Measurements from ENCODE around the gene FAM53B.

FAM53B gene

GRCh38 chr10:124609698-124610097 is 134.5 kb downstream of the FAM53B start:
- Histone ChIP-seq H3K4ac (ENCODE audit: low read depth, low read length) (no peak overlapping the region), H3K27ac (ENCODE audit: low read depth, low read length) (no peak overlapping the region), H2BK12ac (ENCODE audit: low read length) (no peak overlapping the region), H3K79me2 (ENCODE audit: control insufficient read depth, insufficient read depth, low read length, poor library complexity) (no peaks in the 10 kb centered on the region), H3K14ac (ENCODE audit: low read length) (no peak overlapping the region), H3K9me3 (ENCODE audit: insufficient read depth, low read depth, low read length) (peaks cover 3% of the 10 kb centered on the region), H3K79me1 (ENCODE audit: low read length) (no peaks in the 10 kb centered on the region), H2BK5ac (ENCODE audit: low read depth, low read length, poor library complexity) (no peak overlapping the region), H3K36me3 (ENCODE audit: control insufficient read depth in 1 of 2, insufficient read depth in 2 of 2, low read length in 2 of 2) (no peaks in the 10 kb centered on the region), H3K4me2 (ENCODE audit: low read length) (no peak overlapping the region), H2BK120ac (ENCODE audit: insufficient read depth, low read length, poor library complexity) (no peak overlapping the region), H3K27me3 (ENCODE audit: insufficient read depth, low read length) (no peaks in the 10 kb centered on the region), H2AFZ (ENCODE audit: insufficient read depth, low read length, poor library complexity) (no peak overlapping the region), H3K4me1 (ENCODE audit: control insufficient read depth in 1 of 2, insufficient read depth in 2 of 2, low read length in 2 of 2) (no peaks in the 10 kb centered on the region), H3K23ac (ENCODE audit: low read length) (no peak overlapping the region), H3K9ac (ENCODE audit: low read length) (no peak overlapping the region), H2AK5ac (ENCODE audit: low read length) (no peak overlapping the region), H3K18ac (ENCODE audit: low read length) (no peak overlapping the region), H4K8ac (ENCODE audit: low read depth, low read length) (no peak overlapping the region), H3K4me3 (ENCODE audit: low read depth, low read length) (no peak overlapping the region), H4K91ac (ENCODE audit: low read depth, low read length) (no peak overlapping the region), H4K12ac (ENCODE audit: low read depth, low read length) (no peak overlapping the region)
- no CpG with 5 or more reads among the region's 11 CpGs for WGBS (ENCODE audit: extremely low coverage, insufficient coverage, insufficient read length)
- no peak for DNase-seq

DNA sequence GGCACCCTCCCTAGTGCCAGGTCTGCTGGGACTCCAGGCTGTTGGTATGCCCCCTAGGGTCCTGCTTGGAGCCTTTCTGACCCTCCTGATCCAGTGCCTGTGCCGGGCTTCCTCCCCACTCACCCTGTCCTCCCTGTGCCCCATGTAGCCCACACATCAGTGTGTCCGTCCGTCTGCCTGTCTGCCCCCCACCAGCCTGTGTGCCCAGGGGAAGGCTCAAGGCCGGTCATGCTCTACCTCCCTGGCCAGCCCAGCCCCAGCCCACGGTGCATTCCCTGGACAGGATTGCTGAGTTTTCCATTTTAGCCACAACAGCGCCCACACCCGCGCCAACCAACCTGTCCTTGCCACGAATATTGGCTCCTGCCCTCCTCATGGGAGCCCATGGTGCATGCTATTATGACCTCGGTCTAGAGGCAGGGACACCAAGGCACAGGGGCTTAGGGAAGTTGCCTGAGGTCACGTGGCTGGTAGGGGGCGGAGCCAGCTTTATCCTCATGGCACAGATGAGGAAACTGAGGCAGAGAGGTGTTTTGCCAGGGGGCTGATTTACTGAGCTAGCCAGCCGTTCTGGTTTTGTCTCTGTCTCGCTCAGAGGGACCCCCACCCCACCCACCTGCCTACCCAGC is 136.0 kb downstream of the FAM53B start:
- no peak overlapping the region for H3K14ac ChIP-seq (ENCODE audit: low read length)
- H3K23ac ChIP-seq (ENCODE audit: low read length) = no peak overlapping the region
- no peak for DNase-seq
- no peak overlapping the region for H4K12ac ChIP-seq (ENCODE audit: low read depth, low read length)
- H3K36me3 ChIP-seq (ENCODE audit: control insufficient read depth in 1 of 2, insufficient read depth in 2 of 2, low read length in 2 of 2) = no peaks in the 10 kb centered on the region
- H4K91ac ChIP-seq (ENCODE audit: low read depth, low read length) = no peak overlapping the region
- no peak overlapping the region for H3K18ac ChIP-seq (ENCODE audit: low read length)
- no peak overlapping the region for H3K4ac ChIP-seq (ENCODE audit: low read depth, low read length)
- H3K9me3 ChIP-seq (ENCODE audit: insufficient read depth, low read depth, low read length) = peaks cover 1% of the 10 kb centered on the region
- H3K4me1 ChIP-seq (ENCODE audit: control insufficient read depth in 1 of 2, insufficient read depth in 2 of 2, low read length in 2 of 2) = no peaks in the 10 kb centered on the region
- no peak overlapping the region for H3K4me2 ChIP-seq (ENCODE audit: low read length)
- H3K9ac ChIP-seq (ENCODE audit: low read length) = no peak overlapping the region
- H3K27me3 ChIP-seq (ENCODE audit: insufficient read depth, low read length) = no peaks in the 10 kb centered on the region
- H3K27ac ChIP-seq (ENCODE audit: low read depth, low read length) = no peak overlapping the region
- H2AFZ ChIP-seq (ENCODE audit: insufficient read depth, low read length, poor library complexity) = no peak overlapping the region
- no peak overlapping the region for H2AK5ac ChIP-seq (ENCODE audit: low read length)
- no peaks in the 10 kb centered on the region for H3K79me2 ChIP-seq (ENCODE audit: control insufficient read depth, insufficient read depth, low read length, poor library complexity)
- no peak overlapping the region for H3K4me3 ChIP-seq (ENCODE audit: low read depth, low read length)
- H2BK5ac ChIP-seq (ENCODE audit: low read depth, low read length, poor library complexity) = no peak overlapping the region
- H2BK120ac ChIP-seq (ENCODE audit: insufficient read depth, low read length, poor library complexity) = no peak overlapping the region
- no CpG with 5 or more reads among the region's 14 CpGs for WGBS (ENCODE audit: extremely low coverage, insufficient coverage, insufficient read length)
- no peaks in the 10 kb centered on the region for H3K79me1 ChIP-seq (ENCODE audit: low read length)
- no peak overlapping the region for H4K8ac ChIP-seq (ENCODE audit: low read depth, low read length)
- H2BK12ac ChIP-seq (ENCODE audit: low read length) = no peak overlapping the region

- no peak overlapping the region for H2BK120ac ChIP-seq (ENCODE audit: insufficient read depth, low read length, poor library complexity)
- H3K23ac ChIP-seq (ENCODE audit: low read length) = no peak overlapping the region
- no peak overlapping the region for H3K4me2 ChIP-seq (ENCODE audit: low read length)
- H3K4me3 ChIP-seq (ENCODE audit: low read depth, low read length) = no peak overlapping the region
- no peaks in the 10 kb centered on the region for H3K36me3 ChIP-seq (ENCODE audit: control insufficient read depth in 1 of 2, insufficient read depth in 2 of 2, low read length in 2 of 2)
- peaks cover 1% of the 10 kb centered on the region for H3K9me3 ChIP-seq (ENCODE audit: insufficient read depth, low read depth, low read length)
- no peak overlapping the region for H4K12ac ChIP-seq (ENCODE audit: low read depth, low read length)
- H2AFZ ChIP-seq (ENCODE audit: insufficient read depth, low read length, poor library complexity) = no peak overlapping the region
- no CpG with 5 or more reads among the region's 18 CpGs for WGBS (ENCODE audit: extremely low coverage, insufficient coverage, insufficient read length)
- no peaks in the 10 kb centered on the region for H3K79me1 ChIP-seq (ENCODE audit: low read length)
- H3K4me1 ChIP-seq (ENCODE audit: control insufficient read depth in 1 of 2, insufficient read depth in 2 of 2, low read length in 2 of 2) = no peaks in the 10 kb centered on the region
- no peak overlapping the region for H3K9ac ChIP-seq (ENCODE audit: low read length)
- no peaks in the 10 kb centered on the region for H3K79me2 ChIP-seq (ENCODE audit: control insufficient read depth, insufficient read depth, low read length, poor library complexity)
- H4K91ac ChIP-seq (ENCODE audit: low read depth, low read length) = no peak overlapping the region
- H2AK5ac ChIP-seq (ENCODE audit: low read length) = no peak overlapping the region
- no peak overlapping the region for H3K14ac ChIP-seq (ENCODE audit: low read length)
- H3K18ac ChIP-seq (ENCODE audit: low read length) = no peak overlapping the region
- no peak overlapping the region for H3K27ac ChIP-seq (ENCODE audit: low read depth, low read length)
- no peaks in the 10 kb centered on the region for H3K27me3 ChIP-seq (ENCODE audit: insufficient read depth, low read length)
- no peak for DNase-seq
- H3K4ac ChIP-seq (ENCODE audit: low read depth, low read length) = no peak overlapping the region
- H4K8ac ChIP-seq (ENCODE audit: low read depth, low read length) = no peak overlapping the region
- H2BK12ac ChIP-seq (ENCODE audit: low read length) = no peak overlapping the region
- no peak overlapping the region for H2BK5ac ChIP-seq (ENCODE audit: low read depth, low read length, poor library complexity)
Observed at GRCh38 chr10:124607693-124608092, 136.5 kb downstream of the FAM53B start.

DNA sequence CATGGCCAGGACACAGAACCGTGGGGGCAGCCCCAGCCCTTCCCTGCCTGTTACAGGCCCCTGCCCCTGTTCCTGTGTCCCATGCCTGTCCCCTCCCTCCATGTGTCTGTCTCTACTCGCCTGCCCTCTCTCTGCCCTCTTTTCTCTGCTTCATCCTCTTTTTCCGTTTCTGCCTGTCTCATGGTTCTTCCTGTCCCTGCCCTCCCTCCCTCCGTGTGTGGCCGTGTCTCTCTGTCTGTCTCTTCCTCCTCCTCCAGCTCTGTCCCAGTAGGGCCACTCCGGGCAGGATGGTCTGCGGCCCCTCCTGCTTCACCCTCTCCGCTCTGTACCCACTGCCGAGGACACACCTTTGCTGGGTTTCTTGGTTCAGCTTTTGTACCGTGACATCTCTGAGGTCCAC is 137.4 kb downstream of the FAM53B start:
- peaks cover 1% of the 10 kb centered on the region for H3K9me3 ChIP-seq (ENCODE audit: insufficient read depth, low read depth, low read length)
- no peaks in the 10 kb centered on the region for H3K27me3 ChIP-seq (ENCODE audit: insufficient read depth, low read length)
- H2BK12ac ChIP-seq (ENCODE audit: low read length) = no peak overlapping the region
- H3K9ac ChIP-seq (ENCODE audit: low read length) = no peak overlapping the region
- no peaks in the 10 kb centered on the region for H3K79me1 ChIP-seq (ENCODE audit: low read length)
- no peak overlapping the region for H2BK5ac ChIP-seq (ENCODE audit: low read depth, low read length, poor library complexity)
- H3K4me3 ChIP-seq (ENCODE audit: low read depth, low read length) = no peak overlapping the region
- H3K23ac ChIP-seq (ENCODE audit: low read length) = no peak overlapping the region
- no peak overlapping the region for H4K8ac ChIP-seq (ENCODE audit: low read depth, low read length)
- H3K27ac ChIP-seq (ENCODE audit: low read depth, low read length) = no peak overlapping the region
- no CpG with 5 or more reads among the region's 10 CpGs for WGBS (ENCODE audit: extremely low coverage, insufficient coverage, insufficient read length)
- H4K12ac ChIP-seq (ENCODE audit: low read depth, low read length) = no peak overlapping the region
- no peak overlapping the region for H2BK120ac ChIP-seq (ENCODE audit: insufficient read depth, low read length, poor library complexity)
- no peak overlapping the region for H3K18ac ChIP-seq (ENCODE audit: low read length)
- no peak overlapping the region for H3K4ac ChIP-seq (ENCODE audit: low read depth, low read length)
- no peaks in the 10 kb centered on the region for H3K36me3 ChIP-seq (ENCODE audit: control insufficient read depth in 1 of 2, insufficient read depth in 2 of 2, low read length in 2 of 2)
- H3K14ac ChIP-seq (ENCODE audit: low read length) = no peak overlapping the region
- H3K4me1 ChIP-seq (ENCODE audit: control insufficient read depth in 1 of 2, insufficient read depth in 2 of 2, low read length in 2 of 2) = no peaks in the 10 kb centered on the region
- DNase-seq = no peak
- no peak overlapping the region for H3K4me2 ChIP-seq (ENCODE audit: low read length)
- no peaks in the 10 kb centered on the region for H3K79me2 ChIP-seq (ENCODE audit: control insufficient read depth, insufficient read depth, low read length, poor library complexity)
- no peak overlapping the region for H4K91ac ChIP-seq (ENCODE audit: low read depth, low read length)
- H2AK5ac ChIP-seq (ENCODE audit: low read length) = no peak overlapping the region
- H2AFZ ChIP-seq (ENCODE audit: insufficient read depth, low read length, poor library complexity) = no peak overlapping the region
